WTC11 (cell line): Measurements from ENCODE around the gene SORL1. TPM values are rescaled to one million over a fixed set of nuclear protein-coding genes. Genes with fewer than 3 reads are reported as not detected.

Experiments
- ATAC-seq: fragments of 200-7000 bp; cut with Tn5 transposase; 2 replicates; pipeline ENCODE4 v1.10.0; 2021; ENCODE audit warnings: mild to moderate bottlenecking, moderate library complexity
- CTCF ChIA-PET: fragments of 300-600 bp; sonication (Branson Sonifier 250); formaldehyde crosslinking; loops from one replicate; lab custom pipeline; 2021; ENCODE audit warnings: antibody characterized with exemption; lab: Charles Lee
- POLR2A ChIA-PET: fragments of 350-600 bp; sonication (Branson Sonifier 250); formaldehyde crosslinking; loops from one replicate; lab custom pipeline; 2021; ENCODE audit warnings: antibody characterized with exemption; lab: Charles Lee
- DNase-seq: peaks from one replicate; pipeline ENCODE4 v3.0.0; 2021; ENCODE audit warnings: low spot score
- H3K27ac Mint-ChIP-seq: 2 replicates; pipeline ENCODE4 v1.8.0; 2021; ENCODE audit warnings: mixed read lengths
- H3K27me3 Mint-ChIP-seq: 2 replicates; pipeline ENCODE4 v1.8.0; 2021; ENCODE audit warnings: low read depth, mild to moderate bottlenecking, moderate library complexity, mixed read lengths
- H3K36me3 Mint-ChIP-seq: 2 replicates; pipeline ENCODE4 v1.8.0; 2021; ENCODE audit warnings: mixed read lengths
- H3K4me1 Mint-ChIP-seq: 2 replicates; pipeline ENCODE4 v1.8.0; 2022; ENCODE audit warnings: mixed read lengths
- H3K4me3 Mint-ChIP-seq: 2 replicates; pipeline ENCODE4 v1.8.0; 2021; ENCODE audit warnings: mild to moderate bottlenecking, moderate library complexity, mixed read lengths
- H3K9me3 Mint-ChIP-seq: 2 replicates; pipeline ENCODE4 v1.8.0; 2021; ENCODE audit warnings: mixed read lengths
- CBFB ChIP-seq: sonication (generic); formaldehyde crosslinking; IDR thresholded peaks from 2 replicates; pipeline ENCODE4 v1.8.1; 2022; ENCODE audit warnings: mild to moderate bottlenecking, low read depth, missing genetic modification reagents
- CREB1 ChIP-seq: sonication (generic); formaldehyde crosslinking; IDR thresholded peaks from 2 replicates; pipeline ENCODE4 v1.8.0; 2023; ENCODE audit warnings: mild to moderate bottlenecking, missing genetic modification reagents
- E2F1 ChIP-seq: sonication (generic); formaldehyde crosslinking; IDR thresholded peaks from 2 replicates; pipeline ENCODE4 v1.8.0; 2022; ENCODE audit warnings: mild to moderate bottlenecking, missing genetic modification reagents
- ELF4 ChIP-seq: sonication (generic); formaldehyde crosslinking; IDR thresholded peaks from 2 replicates; pipeline ENCODE4 v1.8.1; 2022; ENCODE audit warnings: low read depth, mild to moderate bottlenecking, moderate library complexity, missing genetic modification reagents
- FOXJ3 ChIP-seq: sonication (generic); formaldehyde crosslinking; IDR thresholded peaks from 2 replicates; pipeline ENCODE4 v1.9.0; 2021; ENCODE audit warnings: missing genetic modification reagents, mild to moderate bottlenecking, borderline replicate concordance
- GRHL2 ChIP-seq: fragments of 250-450 bp; sonication (Bioruptor Pico); IDR thresholded peaks from 2 replicates; pipeline ENCODE4 v1.8.0; 2022; ENCODE audit warnings: mild to moderate bottlenecking, moderate library complexity; ENCODE audit not compliant: insufficient replicate concordance, severe bottlenecking
- GTF2I ChIP-seq: fragments of 250-450 bp; sonication (Bioruptor Pico); conservative IDR thresholded peaks from 2 replicates; pipeline ENCODE4 v1.4.0; 2021; ENCODE audit warnings: mild to moderate bottlenecking
- HMGA2 ChIP-seq: fragments of 250-450 bp; sonication (Bioruptor Pico); IDR thresholded peaks from 2 replicates; pipeline ENCODE4 v1.4.0; 2021; ENCODE audit warnings: mild to moderate bottlenecking, moderate library complexity
- IRF2 ChIP-seq: sonication (generic); formaldehyde crosslinking; IDR thresholded peaks from 2 replicates; pipeline ENCODE4 v1.8.0; 2022; ENCODE audit warnings: low read depth, missing genetic modification reagents, borderline replicate concordance
- JAZF1 ChIP-seq: fragments of 250-450 bp; sonication (Bioruptor Pico); IDR thresholded peaks from 2 replicates; pipeline ENCODE4 v1.9.0; 2021; ENCODE audit warnings: moderate library complexity, mild to moderate bottlenecking, inconsistent platforms
- MYBL2 ChIP-seq: sonication (generic); formaldehyde crosslinking; IDR thresholded peaks from 2 replicates; pipeline ENCODE4 v1.8.1; 2023; ENCODE audit warnings: mild to moderate bottlenecking, moderate library complexity, missing genetic modification reagents
- SP1 ChIP-seq: sonication (generic); formaldehyde crosslinking; conservative IDR thresholded peaks from 2 replicates; pipeline ENCODE4 v1.8.1; 2022; ENCODE audit warnings: missing genetic modification reagents
- TCF7 ChIP-seq: sonication (generic); formaldehyde crosslinking; IDR thresholded peaks from 2 replicates; pipeline ENCODE4 v1.8.0; 2022; ENCODE audit warnings: mild to moderate bottlenecking, low read depth, missing genetic modification reagents, moderate library complexity
- ZMAT4 ChIP-seq: fragments of 250-450 bp; sonication (Bioruptor Pico); IDR thresholded peaks from 2 replicates; pipeline ENCODE4 v1.9.0; 2021; ENCODE audit warnings: mild to moderate bottlenecking
- ZNF138 ChIP-seq: sonication (generic); formaldehyde crosslinking; conservative IDR thresholded peaks from 2 replicates; pipeline ENCODE4 v1.8.1; 2022; ENCODE audit warnings: mild to moderate bottlenecking, moderate library complexity, missing genetic modification reagents
- total RNA-seq: library from RNA; stranded (reverse); gene quantifications from 3 replicates; pipeline ENCODE4 v1.2.3, GENCODE V29; 2021
- TF ChIP-seq, protein P1 (sequence below): fragments of 250-450 bp; sonication (Bioruptor Pico); IDR thresholded peaks from 2 replicates; pipeline ENCODE4 v1.9.0; 2021; ENCODE audit warnings: mild to moderate bottlenecking, borderline replicate concordance
- TF ChIP-seq, protein P2 (sequence below): fragments of 200-600 bp; IDR thresholded peaks from 2 replicates; pipeline ENCODE4 v1.8.0; 2022; ENCODE audit warnings: antibody characterized with exemption

SORL1 gene
- total RNA-seq, 1 experiment from 2014 or later, result 87.1 TPM

GRCh38 chr11:121615501-121615900 lies 163.4 kb downstream of the SORL1 start (continued):
- TF ChIP-seq, protein P1, sequence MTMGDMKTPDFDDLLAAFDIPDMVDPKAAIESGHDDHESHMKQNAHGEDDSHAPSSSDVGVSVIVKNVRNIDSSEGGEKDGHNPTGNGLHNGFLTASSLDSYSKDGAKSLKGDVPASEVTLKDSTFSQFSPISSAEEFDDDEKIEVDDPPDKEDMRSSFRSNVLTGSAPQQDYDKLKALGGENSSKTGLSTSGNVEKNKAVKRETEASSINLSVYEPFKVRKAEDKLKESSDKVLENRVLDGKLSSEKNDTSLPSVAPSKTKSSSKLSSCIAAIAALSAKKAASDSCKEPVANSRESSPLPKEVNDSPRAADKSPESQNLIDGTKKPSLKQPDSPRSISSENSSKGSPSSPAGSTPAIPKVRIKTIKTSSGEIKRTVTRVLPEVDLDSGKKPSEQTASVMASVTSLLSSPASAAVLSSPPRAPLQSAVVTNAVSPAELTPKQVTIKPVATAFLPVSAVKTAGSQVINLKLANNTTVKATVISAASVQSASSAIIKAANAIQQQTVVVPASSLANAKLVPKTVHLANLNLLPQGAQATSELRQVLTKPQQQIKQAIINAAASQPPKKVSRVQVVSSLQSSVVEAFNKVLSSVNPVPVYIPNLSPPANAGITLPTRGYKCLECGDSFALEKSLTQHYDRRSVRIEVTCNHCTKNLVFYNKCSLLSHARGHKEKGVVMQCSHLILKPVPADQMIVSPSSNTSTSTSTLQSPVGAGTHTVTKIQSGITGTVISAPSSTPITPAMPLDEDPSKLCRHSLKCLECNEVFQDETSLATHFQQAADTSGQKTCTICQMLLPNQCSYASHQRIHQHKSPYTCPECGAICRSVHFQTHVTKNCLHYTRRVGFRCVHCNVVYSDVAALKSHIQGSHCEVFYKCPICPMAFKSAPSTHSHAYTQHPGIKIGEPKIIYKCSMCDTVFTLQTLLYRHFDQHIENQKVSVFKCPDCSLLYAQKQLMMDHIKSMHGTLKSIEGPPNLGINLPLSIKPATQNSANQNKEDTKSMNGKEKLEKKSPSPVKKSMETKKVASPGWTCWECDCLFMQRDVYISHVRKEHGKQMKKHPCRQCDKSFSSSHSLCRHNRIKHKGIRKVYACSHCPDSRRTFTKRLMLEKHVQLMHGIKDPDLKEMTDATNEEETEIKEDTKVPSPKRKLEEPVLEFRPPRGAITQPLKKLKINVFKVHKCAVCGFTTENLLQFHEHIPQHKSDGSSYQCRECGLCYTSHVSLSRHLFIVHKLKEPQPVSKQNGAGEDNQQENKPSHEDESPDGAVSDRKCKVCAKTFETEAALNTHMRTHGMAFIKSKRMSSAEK (CRISPR knock-in tag), result no peak
- no peak for TF ChIP-seq GRHL2 (CRISPR knock-in tag)
- no peak for TF ChIP-seq IRF2 (CRISPR knock-in tag)
- no peak for TF ChIP-seq ELF4 (CRISPR knock-in tag)
- TF ChIP-seq, protein P2, sequence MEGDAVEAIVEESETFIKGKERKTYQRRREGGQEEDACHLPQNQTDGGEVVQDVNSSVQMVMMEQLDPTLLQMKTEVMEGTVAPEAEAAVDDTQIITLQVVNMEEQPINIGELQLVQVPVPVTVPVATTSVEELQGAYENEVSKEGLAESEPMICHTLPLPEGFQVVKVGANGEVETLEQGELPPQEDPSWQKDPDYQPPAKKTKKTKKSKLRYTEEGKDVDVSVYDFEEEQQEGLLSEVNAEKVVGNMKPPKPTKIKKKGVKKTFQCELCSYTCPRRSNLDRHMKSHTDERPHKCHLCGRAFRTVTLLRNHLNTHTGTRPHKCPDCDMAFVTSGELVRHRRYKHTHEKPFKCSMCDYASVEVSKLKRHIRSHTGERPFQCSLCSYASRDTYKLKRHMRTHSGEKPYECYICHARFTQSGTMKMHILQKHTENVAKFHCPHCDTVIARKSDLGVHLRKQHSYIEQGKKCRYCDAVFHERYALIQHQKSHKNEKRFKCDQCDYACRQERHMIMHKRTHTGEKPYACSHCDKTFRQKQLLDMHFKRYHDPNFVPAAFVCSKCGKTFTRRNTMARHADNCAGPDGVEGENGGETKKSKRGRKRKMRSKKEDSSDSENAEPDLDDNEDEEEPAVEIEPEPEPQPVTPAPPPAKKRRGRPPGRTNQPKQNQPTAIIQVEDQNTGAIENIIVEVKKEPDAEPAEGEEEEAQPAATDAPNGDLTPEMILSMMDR, result no peak
- TF ChIP-seq JAZF1 (CRISPR knock-in tag), result no peak

DNA sequence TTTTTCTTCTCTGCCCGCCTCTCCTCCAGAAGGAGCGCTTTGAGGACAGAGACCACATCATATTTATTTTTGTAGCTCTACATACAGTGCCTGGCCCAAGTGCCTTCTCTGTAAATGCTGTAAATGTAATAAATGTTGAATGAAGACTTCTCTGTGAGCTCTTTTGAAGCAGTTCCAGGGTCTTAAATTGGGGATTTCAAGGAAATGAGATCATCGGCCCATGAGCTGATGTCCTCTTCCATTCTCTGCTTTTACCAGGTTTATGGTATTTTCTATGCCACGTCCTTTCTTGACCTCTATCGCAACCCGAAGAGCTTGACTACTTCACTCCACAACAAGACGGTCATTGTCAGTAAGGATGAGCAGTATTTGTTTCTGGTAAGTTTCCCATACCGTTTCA lies 166.4 kb downstream of the SORL1 start:
- ATAC-seq, result no peak
- ChIA-PET POLR2A (no interaction called here), CTCF (interaction anchor here (1.4 kb wide), 1 partner anchor 36 kb away, joined by 4 read pairs; no protein-coding TSS in a partner anchor)
- no peak for TF ChIP-seq GTF2I
- no peak for TF ChIP-seq CBFB (CRISPR knock-in tag)
- TF ChIP-seq SP1, result no peak
- no peak for TF ChIP-seq TCF7
- no peak for TF ChIP-seq IRF2 (CRISPR knock-in tag)
- no peak for TF ChIP-seq GRHL2 (CRISPR knock-in tag)
- no peak for TF ChIP-seq HMGA2 (CRISPR knock-in tag)
- TF ChIP-seq E2F1 (CRISPR knock-in tag), result no peak
- TF ChIP-seq MYBL2 (CRISPR knock-in tag), result no peak
- no peak for TF ChIP-seq JAZF1 (CRISPR knock-in tag)
- no peak for TF ChIP-seq FOXJ3 (CRISPR knock-in tag)
- TF ChIP-seq ZNF138 (CRISPR knock-in tag), result no peak
- TF ChIP-seq ZMAT4 (CRISPR knock-in tag), result no peak
- no peak for TF ChIP-seq CREB1 (CRISPR knock-in tag)
- no peak for DNase-seq
- Mint-ChIP-seq H3K27me3 (no peaks in the 10 kb centered on the region), H3K9me3 (no peaks in the 10 kb centered on the region), H3K4me1 (peaks cover 44% of the 10 kb centered on the region), H3K36me3 (peaks cover 87% of the 10 kb centered on the region), H3K27ac (no peak overlapping the region), H3K4me3 (no peak overlapping the region)
